CD14-positive monocyte (primary cell): ENCODE results near the gene KLHL36. TPM values are rescaled to one million over a fixed set of nuclear protein-coding genes. Genes with fewer than 3 reads are reported as not detected.

Experiments
- DNase-seq, 3 donors: peaks; one replicate each; pipeline ENCODE4 v3.0.0-alpha.2; 2011 to 2022
- H2AFZ ChIP-seq: 2 replicates; pipeline ENCODE4 v1.6.0; 2012; ENCODE audit warnings: mild to moderate bottlenecking, low read depth, low read length, inconsistent platforms; ENCODE audit not compliant: insufficient read depth, poor library complexity, severe bottlenecking
- H3K27ac ChIP-seq, 2 donors: 1 replicate in 1 of 2; 2 replicates in 1 of 2; pipeline ENCODE4 v1.5.1; 2012 to 2013; ENCODE audit warnings: low read length in 2 of 2, control low read depth in 1 of 2, inconsistent platforms in 1 of 2, low read depth in 1 of 2, mild to moderate bottlenecking in 1 of 2
- H3K27me3 ChIP-seq, 2 donors: one replicate each; pipeline versions ENCODE4 v1.6.0 to v1.6.1; 2011 to 2013; ENCODE audit warnings: low read length in 2 of 2; ENCODE audit not compliant: control insufficient read depth in 2 of 2, insufficient read depth in 2 of 2
- H3K36me3 ChIP-seq, 2 donors: replicated peaks in 1 of 2; 1 replicate in 1 of 2; 2 replicates in 1 of 2; pipeline versions ENCODE4 v1.5.1 to v1.6.1; 2012 to 2013; ENCODE audit warnings: low read length in 2 of 2, control low read depth in 1 of 2, inconsistent platforms in 1 of 2, mild to moderate bottlenecking in 1 of 2; ENCODE audit not compliant: insufficient read depth in 2 of 2, control insufficient read depth in 1 of 2
- H3K4me1 ChIP-seq, 2 donors: 1 replicate in 1 of 2; 2 replicates in 1 of 2; pipeline versions ENCODE4 v1.5.1 to v1.6.1; 2012 to 2013; ENCODE audit warnings: low read length in 2 of 2, control low read depth in 1 of 2, inconsistent platforms in 1 of 2, mild to moderate bottlenecking in 1 of 2, moderate library complexity in 1 of 2; ENCODE audit not compliant: insufficient read depth in 2 of 2, control insufficient read depth in 1 of 2
- H3K4me2 ChIP-seq: replicated peaks from 2 replicates; pipeline ENCODE3; 2012; ENCODE audit warnings: low read length, moderate library complexity, mild to moderate bottlenecking; ENCODE audit not compliant: poor library complexity, severe bottlenecking; ENCODE audit errors: extremely low read depth
- H3K4me3 ChIP-seq, 3 experiments: fragments of 200-600 bp in 1 of 3; sonication (generic) in 1 of 3; replicated peaks in 1 of 3; 1 replicate in 2 of 3; 2 replicates in 1 of 3; pipeline ENCODE4 v1.5.1; 2011 to 2013; ENCODE audit warnings: low read length in 3 of 3, mild to moderate bottlenecking in 3 of 3, control low read depth in 2 of 3, low read depth in 2 of 3, inconsistent platforms in 1 of 3, moderate library complexity in 1 of 3
- H3K79me2 ChIP-seq: 2 replicates; pipeline ENCODE4 v1.6.0; 2012; ENCODE audit warnings: mild to moderate bottlenecking, control low read depth, inconsistent platforms, low read length, moderate library complexity; ENCODE audit not compliant: insufficient read depth
- H3K9ac ChIP-seq: 2 replicates; pipeline ENCODE4 v1.6.0; 2017; ENCODE audit warnings: low read length, mild to moderate bottlenecking; ENCODE audit not compliant: insufficient read depth, poor library complexity, severe bottlenecking
- H3K9me3 ChIP-seq, 2 donors: replicated peaks in 1 of 2; 1 replicate in 1 of 2; 2 replicates in 1 of 2; pipeline versions ENCODE4 v1.5.1 to v1.6.1; 2012 to 2013; ENCODE audit warnings: low read length in 2 of 2, control low read depth in 1 of 2; ENCODE audit not compliant: control insufficient read depth in 1 of 2, insufficient read depth in 1 of 2
- H4K20me1 ChIP-seq: 2 replicates; pipeline ENCODE4 v1.6.0; 2012; ENCODE audit warnings: mild to moderate bottlenecking, low read length, control low read depth, moderate library complexity; ENCODE audit not compliant: insufficient read depth
- H3K27ac Mint-ChIP-seq, 7 donors: one replicate each; pipeline ENCODE4 v1.8.0; 2020; ENCODE audit warnings: mild to moderate bottlenecking in 7 of 7, mixed read lengths in 7 of 7, moderate library complexity in 6 of 7, inconsistent platforms in 2 of 7
- H3K27me3 Mint-ChIP-seq, 3 donors: one replicate each; pipeline ENCODE4 v1.8.0; 2021 to 2022; ENCODE audit warnings: low read depth in 3 of 3, mild to moderate bottlenecking in 3 of 3, mixed read lengths in 3 of 3, moderate library complexity in 3 of 3, inconsistent platforms in 1 of 3
- H3K36me3 Mint-ChIP-seq, 2 donors: one replicate each; pipeline ENCODE4 v1.8.0; 2020; ENCODE audit warnings: mixed read lengths in 2 of 2, inconsistent platforms in 1 of 2, mild to moderate bottlenecking in 1 of 2
- H3K4me1 Mint-ChIP-seq: one replicate; pipeline ENCODE4 v1.8.0; 2020; ENCODE audit warnings: mild to moderate bottlenecking, mixed read lengths
- H3K4me3 Mint-ChIP-seq, 2 donors: one replicate each; pipeline ENCODE4 v1.8.0; 2020; ENCODE audit warnings: mild to moderate bottlenecking in 2 of 2, mixed read lengths in 2 of 2, moderate library complexity in 1 of 2
- H3K9me3 Mint-ChIP-seq, 7 donors: one replicate each; pipeline ENCODE4 v1.8.0; 2020 to 2022; ENCODE audit warnings: mixed read lengths in 7 of 7, mild to moderate bottlenecking in 6 of 7, moderate library complexity in 6 of 7, inconsistent platforms in 2 of 7
- CTCF ChIP-seq: fragments of 200-600 bp; IDR thresholded peaks from one replicate; pipeline ENCODE4 v1.8.0; 2022; ENCODE audit warnings: antibody characterized with exemption, mild to moderate bottlenecking
- WGBS: methylation state at CpG from one replicate; pipeline ENCODE4 v1.1.5; 2013; ENCODE audit warnings: missing lambda C conversion rate; ENCODE audit not compliant: insufficient coverage; 5-methylcytosine and 5-hydroxymethylcytosine counted together
- intact Hi-C, 2 donors: fragments of 100-400 bp; cut with micrococcal nuclease; formaldehyde crosslinking; loops; one replicate each; pipeline versions ENCODE4 v1.15.0 to v1.15.1; 2023
- polyA plus RNA-seq, 3 donors: library from polyadenylated mRNA; depleted of rRNA in 1 of 3; unstranded in 2 of 3; stranded (reverse) in 1 of 3; fragments of 300-500 nt in 2 of 3; fragments of >200 nt in 1 of 3; fragmentation: Illumina TruSeq in 2 of 3; gene quantifications; 1 replicate in 2 of 3; 2 replicates in 1 of 3; pipeline ENCODE4 v1.2.3, GENCODE V29; 2012 to 2021

The KLHL36 gene
- polyA plus RNA-seq, 3 donors, result 12.1 to 50.8 (median 14.2) TPM

GRCh38 chr16:84640145-84640544, 8.2 kb upstream of the KLHL36 start:
- DNase-seq, result no peak
- Histone ChIP-seq H2AFZ (peak overlapping the region; percentile 7), H3K9ac (no peak overlapping the region), H3K4me3 (no peak overlapping the region), H3K36me3 (no peaks in the 10 kb centered on the region), H3K27ac (peak overlapping the region; percentile 80 to 87), H3K27me3 (no peaks in the 10 kb centered on the region), H3K4me1 (peaks cover 45 to 48% of the 10 kb centered on the region in 2 donors), H4K20me1 (no peaks in the 10 kb centered on the region), H3K79me2 (no peaks in the 10 kb centered on the region), H3K9me3 (no peaks in the 10 kb centered on the region), H3K4me2 (no peak overlapping the region)
- Mint-ChIP-seq H3K36me3 (peaks cover 0 to 3% of the 10 kb centered on the region in 2 donors), H3K4me3 (no peak overlapping the region), H3K4me1 (peaks cover 61% of the 10 kb centered on the region), H3K9me3 (peaks cover 0 to 8% (median 0%) of the 10 kb centered on the region in 7 donors), H3K27ac (peak overlapping the region in 6 of 7 donors; percentile 16 to 98 (median 94)), H3K27me3 (peaks cover 0 to 1% (median 0%) of the 10 kb centered on the region in 3 donors)
- WGBS, result 87% methylated on average over 3 of the region's 5 CpGs
- TF ChIP-seq CTCF, result no peak
- intact Hi-C loops, result loop anchor here in 1 of 2 donors (5.0 kb wide), 1 partner anchor 312 kb away; no protein-coding TSS in a partner anchor

GRCh38 chr16:84641643-84642358, 6.5 kb upstream of the KLHL36 start:
- H3K27me3 Mint-ChIP-seq, result peaks cover 0 to 4% (median 2%) of the 10 kb centered on the region in 3 donors
- Histone ChIP-seq H3K4me1 (peaks cover 45 to 48% of the 10 kb centered on the region in 2 donors), H3K4me2 (peak overlapping the region; percentile 19), H3K9ac (peak overlapping the region; percentile 23), H3K36me3 (no peaks in the 10 kb centered on the region), H2AFZ (peak overlapping the region; percentile 46), H3K79me2 (no peaks in the 10 kb centered on the region), H3K9me3 (no peaks in the 10 kb centered on the region), H4K20me1 (no peaks in the 10 kb centered on the region), H3K4me3 (peak overlapping the region in 1 of 3 experiments; percentile 35), H3K27me3 (no peaks in the 10 kb centered on the region), H3K27ac (peak overlapping the region; percentile 80 to 87)
- H3K4me1 Mint-ChIP-seq, result peaks cover 63% of the 10 kb centered on the region
- WGBS, result 66% methylated on average over 2 of the region's 6 CpGs
- peak overlapping the region in 1 of 2 donors; percentile 93 for H3K4me3 Mint-ChIP-seq
- peaks cover 0 to 3% (median 0%) of the 10 kb centered on the region in 7 donors for H3K9me3 Mint-ChIP-seq
- no peak for DNase-seq
- peak overlapping the region; percentile 88 to 98 (median 96) for H3K27ac Mint-ChIP-seq
- TF ChIP-seq CTCF, result no peak
- intact Hi-C loops, result loop anchor here in 1 of 2 donors (1.0 to 5.0 kb wide), 2 partner anchors 8 to 310 kb away; no protein-coding TSS in a partner anchor
- H3K36me3 Mint-ChIP-seq, result peaks cover 0 to 3% of the 10 kb centered on the region in 2 donors
